ENCODE results near the gene ITGAE. TPM values are rescaled to one million over a fixed set of nuclear protein-coding genes. Genes with fewer than 3 reads are reported as not detected.

The ITGAE gene
- total RNA-seq, 4 donors from 2014 or later = 17.0 to 30.7 (median 22.2) TPM

DNA sequence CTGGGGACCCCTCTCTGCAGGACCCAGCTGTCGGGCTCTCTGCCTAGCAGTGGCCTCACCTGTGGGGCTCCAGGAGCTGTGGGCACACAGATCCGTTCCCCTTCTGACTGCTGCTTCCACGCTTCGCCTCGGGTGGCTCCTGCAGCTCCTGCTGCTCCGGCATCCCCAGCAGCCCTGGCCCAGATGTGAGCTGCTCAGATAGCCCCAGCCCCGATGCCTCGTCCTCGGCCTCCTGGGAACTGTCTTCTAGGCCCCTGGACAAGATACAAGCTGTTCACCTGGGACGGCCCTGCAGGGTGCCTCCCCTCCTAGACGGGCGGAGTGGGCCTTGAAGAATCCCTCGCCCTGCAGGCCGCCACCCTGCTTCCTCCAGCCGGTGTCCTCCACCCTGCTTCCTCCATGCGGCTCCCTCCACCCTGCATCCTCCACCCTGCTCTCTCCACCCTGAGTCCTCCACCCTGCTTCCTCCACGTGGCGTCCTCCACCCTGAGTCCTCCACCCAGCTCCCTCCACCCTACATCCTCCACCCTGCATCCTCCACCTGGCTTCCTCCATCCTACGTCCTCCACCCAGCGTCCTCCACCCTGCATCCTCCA lies 121.4 kb downstream of the ITGAE start:
- DNase-seq (ENCODE audit: low spot score) (no peak), ATAC-seq (ENCODE audit: low FRiP score) (no peak)
- TF ChIP-seq, protein P1, sequence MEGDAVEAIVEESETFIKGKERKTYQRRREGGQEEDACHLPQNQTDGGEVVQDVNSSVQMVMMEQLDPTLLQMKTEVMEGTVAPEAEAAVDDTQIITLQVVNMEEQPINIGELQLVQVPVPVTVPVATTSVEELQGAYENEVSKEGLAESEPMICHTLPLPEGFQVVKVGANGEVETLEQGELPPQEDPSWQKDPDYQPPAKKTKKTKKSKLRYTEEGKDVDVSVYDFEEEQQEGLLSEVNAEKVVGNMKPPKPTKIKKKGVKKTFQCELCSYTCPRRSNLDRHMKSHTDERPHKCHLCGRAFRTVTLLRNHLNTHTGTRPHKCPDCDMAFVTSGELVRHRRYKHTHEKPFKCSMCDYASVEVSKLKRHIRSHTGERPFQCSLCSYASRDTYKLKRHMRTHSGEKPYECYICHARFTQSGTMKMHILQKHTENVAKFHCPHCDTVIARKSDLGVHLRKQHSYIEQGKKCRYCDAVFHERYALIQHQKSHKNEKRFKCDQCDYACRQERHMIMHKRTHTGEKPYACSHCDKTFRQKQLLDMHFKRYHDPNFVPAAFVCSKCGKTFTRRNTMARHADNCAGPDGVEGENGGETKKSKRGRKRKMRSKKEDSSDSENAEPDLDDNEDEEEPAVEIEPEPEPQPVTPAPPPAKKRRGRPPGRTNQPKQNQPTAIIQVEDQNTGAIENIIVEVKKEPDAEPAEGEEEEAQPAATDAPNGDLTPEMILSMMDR (IDR thresholded peaks at IDR 0.05) = no peak

DNA sequence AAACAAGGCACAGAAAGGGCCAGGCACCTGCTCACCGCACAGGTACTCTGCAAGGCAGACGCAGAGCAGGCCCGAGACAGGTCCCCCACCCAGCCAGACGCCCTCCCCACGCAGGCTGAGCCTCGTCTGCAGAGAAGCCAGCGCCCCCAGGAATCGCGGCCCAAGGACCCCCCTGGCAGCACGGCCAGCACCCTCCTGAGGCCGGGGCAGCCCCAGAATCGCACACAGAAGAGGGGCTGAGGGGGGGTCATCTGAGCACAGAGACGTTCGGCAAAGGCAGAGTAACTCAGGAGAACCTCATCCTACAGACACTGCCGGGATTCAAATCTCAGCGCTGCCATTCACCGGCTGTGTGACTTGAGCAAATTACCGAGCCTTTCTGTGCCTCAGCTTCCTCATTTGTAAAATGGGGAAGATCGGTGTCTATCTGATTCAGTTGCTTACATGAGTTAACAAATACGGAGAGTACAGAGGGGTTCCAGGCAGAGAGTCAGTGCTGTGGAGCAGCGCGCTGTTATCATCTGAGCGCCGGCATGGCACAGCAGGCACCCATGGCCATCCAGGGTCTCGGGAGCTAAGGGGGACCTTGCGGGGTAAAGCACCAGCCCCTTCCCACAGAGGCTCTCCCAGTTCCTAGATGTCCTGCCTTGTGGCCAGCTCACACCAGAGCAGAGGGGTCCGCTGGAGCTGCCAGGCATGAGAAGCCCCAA lies 122.0 kb downstream of the ITGAE start:
- ATAC-seq (ENCODE audit: low FRiP score) = no peak
- TF ChIP-seq, protein P1 (IDR thresholded peaks at IDR 0.05) = no peak
- no peak for DNase-seq (ENCODE audit: low spot score)

DNA sequence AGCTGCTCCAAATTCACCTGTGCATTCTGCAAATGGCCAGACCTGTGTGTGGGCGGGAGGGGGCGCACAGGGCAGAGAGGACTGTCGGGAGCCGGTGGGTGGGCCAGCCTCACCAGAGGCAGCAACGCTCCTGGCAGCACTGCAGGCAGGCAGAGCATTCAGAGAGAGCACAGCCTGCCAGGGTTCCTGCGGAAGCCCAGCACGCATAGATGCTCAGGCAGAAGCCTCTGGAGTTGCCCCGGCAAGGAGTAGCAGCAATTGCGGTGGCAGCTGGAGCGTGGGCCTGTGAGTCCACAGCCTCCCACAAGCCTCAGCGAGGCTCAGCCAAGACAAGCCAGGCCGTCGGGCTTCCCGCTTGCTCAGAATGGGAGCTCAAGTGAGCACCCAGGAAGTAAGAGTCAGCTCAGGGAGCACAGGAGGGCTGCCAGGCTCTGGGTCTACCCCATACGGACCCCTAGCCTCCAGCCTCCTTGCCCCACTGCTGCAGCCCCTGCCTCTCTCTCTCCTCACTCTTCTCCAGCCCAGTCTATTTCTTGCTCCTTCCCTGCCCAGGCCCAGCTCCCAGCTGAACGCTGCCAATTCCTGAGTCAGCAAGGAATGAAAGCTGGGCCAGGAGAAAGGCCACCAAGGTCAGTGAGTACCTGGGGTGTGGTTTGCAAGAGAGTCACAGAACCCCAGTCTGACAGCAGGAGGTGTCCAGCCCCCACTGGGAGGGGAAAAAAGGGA lies 122.7 kb downstream of the ITGAE start:
- ATAC-seq (ENCODE audit: low FRiP score) (peak; percentile 62), DNase-seq (ENCODE audit: low spot score) (no peak)
- TF ChIP-seq, protein P1 (IDR thresholded peaks at IDR 0.05) = no peak

DNA sequence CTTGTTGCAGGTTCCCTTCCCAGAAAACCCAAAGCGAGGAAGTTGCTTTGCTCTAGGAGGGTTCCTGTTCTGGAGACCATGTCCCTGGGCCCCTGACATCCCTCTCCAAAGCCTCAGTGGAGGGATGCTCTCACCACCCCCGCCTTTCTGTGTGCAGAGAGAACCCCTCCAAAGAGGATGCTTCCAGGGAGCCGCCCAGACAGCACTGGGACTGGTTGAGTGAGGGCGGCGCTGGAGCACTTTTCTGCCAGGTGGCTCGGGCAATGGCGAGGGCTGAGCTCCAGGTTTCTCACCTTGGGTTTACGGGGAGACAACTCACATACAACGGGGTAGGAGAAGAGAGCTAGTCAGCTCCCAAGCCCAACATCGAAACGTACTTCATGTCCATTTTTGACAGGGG lies 125.1 kb downstream of the ITGAE start:
- no peak for DNase-seq (ENCODE audit: low spot score)
- no peak for ATAC-seq (ENCODE audit: low FRiP score)
- TF ChIP-seq, protein P1 (IDR thresholded peaks at IDR 0.05) = no peak

DNA sequence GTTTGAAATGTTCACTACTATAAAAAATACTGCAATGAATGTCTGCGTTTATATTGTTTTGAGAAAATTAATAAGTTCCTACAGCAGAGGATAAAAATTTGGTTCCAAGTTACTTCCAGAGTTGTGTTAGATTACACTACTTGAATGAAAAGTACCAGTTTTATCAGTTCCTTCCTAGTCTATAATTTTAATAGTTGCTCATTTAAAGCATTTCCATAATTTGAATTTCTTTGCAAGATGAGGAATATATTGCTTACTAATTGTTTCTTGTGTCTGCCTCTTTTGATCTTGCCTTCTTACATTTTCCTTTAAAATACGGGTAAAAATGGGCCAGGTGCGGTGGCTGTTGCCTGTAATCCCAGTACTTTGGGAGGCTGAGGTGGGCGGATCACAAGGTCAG lies 128.4 kb downstream of the ITGAE start:
- no peak for ATAC-seq (ENCODE audit: low FRiP score)
- TF ChIP-seq, protein P1 (IDR thresholded peaks at IDR 0.05) = no peak
- DNase-seq (ENCODE audit: low spot score) = no peak

DNA sequence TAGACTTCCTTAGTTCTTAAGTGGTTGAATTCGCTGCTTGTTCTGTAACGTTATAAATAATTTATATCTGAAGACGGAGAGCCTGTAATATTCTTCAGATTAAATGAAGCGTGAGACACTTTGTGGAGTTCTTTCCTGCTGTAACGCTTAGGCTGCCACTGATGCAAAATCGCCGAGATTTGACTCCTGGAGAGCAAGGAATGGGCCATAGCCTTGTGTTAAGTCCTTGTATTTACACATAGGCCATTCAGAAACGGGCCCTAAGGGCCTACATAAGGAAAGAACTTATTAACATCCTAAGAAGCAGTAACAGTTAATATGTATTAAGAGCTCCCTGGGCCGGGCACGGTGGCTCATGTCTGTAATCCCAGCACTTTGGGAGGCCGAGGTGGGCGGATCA lies 131.4 kb downstream of the ITGAE start:
- TF ChIP-seq, protein P1 (IDR thresholded peaks at IDR 0.05) = no peak
- ATAC-seq (ENCODE audit: low FRiP score) (no peak), DNase-seq (ENCODE audit: low spot score) (no peak)

DNA sequence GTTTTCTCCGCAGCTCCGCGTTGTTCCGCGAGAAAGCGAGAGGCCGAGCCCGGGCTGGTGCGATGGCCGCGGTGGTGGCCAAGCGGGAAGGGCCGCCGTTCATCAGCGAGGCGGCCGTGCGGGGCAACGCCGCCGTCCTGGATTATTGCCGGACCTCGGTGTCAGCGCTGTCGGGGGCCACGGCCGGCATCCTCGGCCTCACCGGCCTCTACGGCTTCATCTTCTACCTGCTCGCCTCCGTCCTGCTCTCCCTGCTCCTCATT lies 132.0 kb downstream of the ITGAE start:
- no peak for ATAC-seq (ENCODE audit: low FRiP score)
- no peak for DNase-seq (ENCODE audit: low spot score)
- TF ChIP-seq, protein P1 (IDR thresholded peaks at IDR 0.05) = no peak

Data from omental fat pad (tissue), 4 donors.